Motor neuron (in vitro differentiated cells): Measurements from ENCODE around the gene CD22. TPM values are rescaled to one million over a fixed set of nuclear protein-coding genes. Genes with fewer than 3 reads are reported as not detected.
A peak's percentile ranks its signal among the peaks of the same experiment; 100 is the strongest.

Experiments
- ATAC-seq, 8 experiments: fragments of 200-7000 bp; cut with Tn5 transposase; replicated peaks in 6 of 8; 2 replicates each; pipeline ENCODE4 v1.8.0; 2021; ENCODE audit warnings: mild to moderate bottlenecking in 8 of 8, moderate library complexity in 8 of 8
- H3K27ac ChIP-seq, 2 donors: fragments of 250-450 bp; sonication (Bioruptor Pico); 2 replicates each; pipeline ENCODE4 v1.9.0; 2021; ENCODE audit warnings: antibody characterized with exemption in 2 of 2, mild to moderate bottlenecking in 2 of 2, moderate library complexity in 1 of 2
- H3K4me1 ChIP-seq, 2 donors: fragments of 250-450 bp; sonication (Bioruptor Pico); replicated peaks in 1 of 2; 2 replicates each; pipeline ENCODE4 v1.6.1; 2021; ENCODE audit warnings: antibody characterized with exemption in 2 of 2, mild to moderate bottlenecking in 2 of 2, moderate library complexity in 1 of 2
- H3K4me3 ChIP-seq, 5 donors: fragments of 250-450 bp; sonication (Bioruptor Pico); 2 replicates each; pipeline ENCODE4 v1.9.0; 2021; ENCODE audit warnings: antibody characterized with exemption in 5 of 5, mild to moderate bottlenecking in 5 of 5, moderate library complexity in 4 of 5
- WGBS, 10 experiments: fragments of 450-650 bp; shearing (Covaris generic); methylation state at CpG; one replicate each; pipeline ENCODE4 v1.0.0; 2022; 5-methylcytosine and 5-hydroxymethylcytosine counted together
- in situ Hi-C, 9 experiments: fragments of 400-800 bp; cut with MboI; loops; one replicate each; pipeline ENCODE4 v1.15.0; 2021; ENCODE audit warnings: low sequenced_read_pairs in 9 of 9, low pct_unique_long_range_greater_than_20kb in 2 of 9; ENCODE audit not compliant: unreplicated experiment in 9 of 9
- total RNA-seq, 8 experiments: library from RNA; unstranded; fragments of 300-600 nt; gene quantifications; 2 replicates each; pipeline versions ENCODE4 v1.2.3 to v1.2.4, GENCODE V29; 2022

The CD22 gene
- total RNA-seq, 8 experiments from 2014 or later: 0.27 to 1.8 (median 0.93) TPM; not detected in 2

DNA sequence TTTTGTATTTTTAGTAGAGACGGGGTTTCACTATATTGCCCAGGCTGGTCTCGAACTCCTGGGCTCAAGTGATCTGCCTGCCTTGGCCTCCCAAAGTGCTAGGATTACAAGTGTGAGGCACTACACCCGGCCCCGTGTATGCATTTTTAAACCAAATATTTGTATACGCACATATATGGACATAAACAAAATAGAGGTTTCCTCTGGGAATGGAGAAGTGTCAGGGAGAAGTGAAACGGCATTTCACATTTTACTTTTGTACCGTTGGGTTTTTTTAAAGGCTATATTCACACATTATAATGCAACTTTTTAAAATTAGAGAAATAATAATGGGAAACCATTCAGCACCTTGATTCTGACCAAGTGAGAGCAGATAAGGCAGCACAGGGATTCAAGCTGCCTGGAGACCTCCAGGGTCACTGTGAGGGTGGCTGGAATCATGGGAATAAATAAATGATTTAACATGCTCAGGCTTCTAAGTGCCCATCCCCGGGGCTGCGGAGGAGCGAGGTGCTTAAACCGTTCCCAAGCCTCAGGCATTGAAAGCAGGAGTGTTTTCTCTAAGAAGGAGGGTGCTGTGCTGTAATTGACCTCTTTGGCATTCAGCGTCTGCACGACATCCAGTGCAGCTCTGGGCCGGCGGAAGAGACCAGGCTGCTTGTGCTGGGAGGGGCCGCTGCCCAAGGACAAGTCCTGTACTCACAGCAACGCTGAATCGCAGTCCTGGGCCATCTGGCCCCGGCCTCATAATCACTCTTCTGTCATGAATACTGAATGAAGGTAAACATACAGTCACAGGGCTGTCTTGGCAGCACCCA is 66.6 kb downstream of the CD22 start:
- no peak overlapping the region for H3K27ac ChIP-seq
- in situ Hi-C loops: no loop called here
- 8 to 79% (median 55%) methylated on average over 2 to 19 of the region's 19 CpGs for WGBS, 10 experiments
- ATAC-seq: peak in 4 of 8 experiments; percentile 46 to 97 (median 94)
- H3K4me3 ChIP-seq: no peak overlapping the region
- H3K4me1 ChIP-seq: no peaks in the 10 kb centered on the region

DNA sequence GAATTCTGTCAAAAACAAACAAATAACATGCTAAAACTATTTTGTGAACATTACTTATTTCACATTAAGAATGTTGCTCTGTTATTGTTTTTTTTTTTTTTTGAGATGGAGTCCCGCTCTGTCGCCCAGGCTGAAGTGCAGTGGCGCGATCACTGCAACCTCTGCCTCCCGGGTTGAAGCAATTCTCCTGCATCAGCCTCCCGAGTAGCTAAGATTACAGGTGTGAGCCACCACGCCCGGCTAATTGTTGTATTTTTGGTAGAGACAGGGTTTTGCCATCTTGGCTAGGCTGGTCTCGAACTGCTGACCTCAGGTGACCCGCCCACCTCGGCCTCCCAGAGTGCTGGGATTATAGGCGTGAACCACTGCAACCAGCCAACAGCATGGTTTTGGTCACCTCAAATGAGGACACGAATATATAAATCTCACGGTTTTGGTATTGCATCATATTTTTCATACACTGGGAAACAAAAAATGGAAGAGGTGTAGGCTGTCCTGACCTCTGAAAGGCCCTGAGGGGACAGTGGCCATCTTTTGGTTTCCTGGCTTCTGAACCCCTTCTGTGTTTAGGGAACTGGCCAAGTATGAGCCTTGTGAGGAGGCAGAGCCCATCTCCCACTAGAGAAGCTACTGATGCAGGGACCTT is 67.4 kb downstream of the CD22 start:
- in situ Hi-C loops: no loop called here
- Histone ChIP-seq H3K27ac (no peak overlapping the region), H3K4me1 (no peaks in the 10 kb centered on the region), H3K4me3 (no peak overlapping the region)
- ATAC-seq: no peak
- WGBS, 10 experiments: 26 to 100% (median 90%) methylated on average over 3 to 14 of the region's 14 CpGs; no CpG with 5 or more reads in 2 of the 10 experiments

Other genes starting within 250 kb of the CD22 start
- gene FXYD3, start 213.4 kb upstream of the CD22 start, total RNA-seq: 1 to 10 TPM in 4 of 8 experiments, under 1 TPM in 1, not detected in 3; 0.25 to 2.0 (median 1.1) TPM
- gene LGI4, start 194.1 kb upstream of the CD22 start, total RNA-seq: 1 to 10 TPM in 7 of 8 experiments, under 1 TPM in 1; 0.49 to 3.5 (median 1.7) TPM
- gene FXYD1, start 190.4 kb upstream of the CD22 start, total RNA-seq: 10 to 100 TPM in 2 of 8 experiments, 1 to 10 TPM in 6; 1.2 to 10.7 (median 3.1) TPM
- gene FXYD7, start 185.9 kb upstream of the CD22 start, total RNA-seq: 10 to 100 TPM in 3 of 8 experiments, 1 to 10 TPM in 3, not detected in 2; 1.1 to 27.8 (median 14.5) TPM
- 100 to 1,000 TPM in 1 of 8 experiments, 10 to 100 TPM in 5, 1 to 10 TPM in 2; 7.1 to 201 (median 14.7) TPM for gene FXYD5, start 174.5 kb upstream of the CD22 start, total RNA-seq
- gene FAM187B, start 100.4 kb upstream of the CD22 start, total RNA-seq: not detected
- gene LSR, start 80.2 kb upstream of the CD22 start, total RNA-seq: 1 to 10 TPM; 1.1 to 8.6 (median 2.6) TPM
- 10 to 100 TPM; 37.2 to 74.3 (median 64.5) TPM for gene USF2, start 60.2 kb upstream of the CD22 start, total RNA-seq
- under 1 TPM in 6 of 8 experiments, not detected in 2; 0.15 to 0.62 (median 0.24) TPM for gene HAMP, start 46.7 kb upstream of the CD22 start, total RNA-seq
- gene MAG, start 37.0 kb upstream of the CD22 start, total RNA-seq: under 1 TPM in 3 of 8 experiments, not detected in 5; 0.42 to 0.73 (median 0.62) TPM
- gene FFAR1, start 18.7 kb downstream of the CD22 start, total RNA-seq: under 1 TPM in 4 of 8 experiments, not detected in 4; 0.08 to 0.43 (median 0.10) TPM
- under 1 TPM in 2 of 8 experiments, not detected in 6; 0.31 to 0.52 TPM for gene FFAR3, start 29.3 kb downstream of the CD22 start, total RNA-seq
- under 1 TPM in 3 of 8 experiments, not detected in 5; 0.08 to 0.33 (median 0.15) TPM for gene GPR42, start 41.9 kb downstream of the CD22 start, total RNA-seq
- gene FFAR2, start 119.1 kb downstream of the CD22 start, total RNA-seq: under 1 TPM in 4 of 8 experiments, not detected in 4; 0.13 to 0.52 (median 0.14) TPM
- not detected for gene KRTDAP, start 161.3 kb downstream of the CD22 start, total RNA-seq
- gene DMKN, start 184.5 kb downstream of the CD22 start, total RNA-seq: 10 to 100 TPM in 2 of 8 experiments, 1 to 10 TPM in 3, under 1 TPM in 2, not detected in 1; 0.14 to 49.2 (median 3.1) TPM
- 1 to 10 TPM in 2 of 8 experiments, under 1 TPM in 6; 0.11 to 3.5 (median 0.41) TPM for gene SBSN, start 199.1 kb downstream of the CD22 start, total RNA-seq
- gene GAPDHS, start 204.3 kb downstream of the CD22 start, total RNA-seq: not detected
- 100 to 1,000 TPM in 2 of 8 experiments, 10 to 100 TPM in 6; 70.4 to 130 (median 89.3) TPM for gene TMEM147, start 216.4 kb downstream of the CD22 start, total RNA-seq
- gene ATP4A, start 234.5 kb downstream of the CD22 start, total RNA-seq: under 1 TPM in 5 of 8 experiments, not detected in 3; 0.05 to 0.25 (median 0.11) TPM